GM12878 (cell line): ENCODE results near the gene CHFR.

Source experiments
- CHD1 ChIP-seq: IDR thresholded peaks from 2 replicates; pipeline ENCODE4 v1.6.1; 2012; ENCODE audit warnings: low read depth, low read length, improper control_type of control experiment
- E2F8 ChIP-seq: fragments of 450-650 bp; IDR thresholded peaks from 2 replicates; pipeline ENCODE4 v1.6.1; 2018; ENCODE audit warnings: mild to moderate bottlenecking, low read depth, moderate library complexity; ENCODE audit not compliant: partially characterized antibody
- FOXM1 ChIP-seq: IDR thresholded peaks from 2 replicates; pipeline ENCODE4 v1.6.1; 2012; ENCODE audit warnings: low read depth, mild to moderate bottlenecking, inconsistent platforms, low read length, moderate library complexity
- HCFC1 ChIP-seq: fragments of 150-350 bp; IDR thresholded peaks from 2 replicates; pipeline ENCODE4 v1.6.1; 2014; ENCODE audit warnings: low read length
- NFYB ChIP-seq: IDR thresholded peaks from 2 replicates; pipeline ENCODE4 v1.6.1; 2011; ENCODE audit warnings: low read depth, mild to moderate bottlenecking, low read length, improper control_type of control experiment, moderate library complexity; ENCODE audit not compliant: insufficient read depth
- POLR2AphosphoS5 ChIP-seq: IDR thresholded peaks from 2 replicates; pipeline ENCODE4 v1.6.1; 2011; ENCODE audit warnings: mild to moderate bottlenecking, low read length, inconsistent platforms
- REST ChIP-seq: IDR thresholded peaks from 2 replicates; pipeline ENCODE4 v1.6.1; 2012; ENCODE audit warnings: mild to moderate bottlenecking, low read depth, low read length
- YY1 ChIP-seq: IDR thresholded peaks from 2 replicates; pipeline ENCODE4 v1.6.1; 2011; ENCODE audit warnings: low read depth, mild to moderate bottlenecking, low read length
- ZZZ3 ChIP-seq: IDR thresholded peaks from 2 replicates; pipeline ENCODE4 v1.6.1; 2011; ENCODE audit warnings: low read depth; ENCODE audit not compliant: control insufficient read depth, insufficient read length
- TF ChIP-seq, protein P1 (sequence below), 3 experiments: IDR thresholded peaks in 2 of 3; conservative IDR thresholded peaks in 1 of 3; 2 replicates each; pipeline ENCODE4 v1.5.1; 2011; ENCODE audit warnings: low read depth in 3 of 3, low read length in 3 of 3, mild to moderate bottlenecking in 3 of 3, control low read depth in 2 of 3, moderate library complexity in 2 of 3, inconsistent platforms in 1 of 3, mixed read lengths in 1 of 3; ENCODE audit not compliant: control insufficient read depth in 2 of 3, insufficient read depth in 1 of 3; ENCODE audit errors: extremely low read depth in 1 of 3
- TF ChIP-seq, protein P2 (sequence below): fragments of 450-650 bp; formaldehyde crosslinking; IDR thresholded peaks from 2 replicates; pipeline ENCODE4 v1.4.0; 2020; ENCODE audit warnings: mild to moderate bottlenecking, moderate library complexity

GRCh38 chr12:132856581-132856980 lies 30.8 kb downstream of the CHFR start:
- TF ChIP-seq REST (no peak), POLR2AphosphoS5 (no peak), YY1 (no peak), HCFC1 (no peak), FOXM1 (no peak), NFYB (no peak), ZZZ3 (no peak), E2F8 (no peak), CHD1 (no peak)
- TF ChIP-seq, protein P1, sequence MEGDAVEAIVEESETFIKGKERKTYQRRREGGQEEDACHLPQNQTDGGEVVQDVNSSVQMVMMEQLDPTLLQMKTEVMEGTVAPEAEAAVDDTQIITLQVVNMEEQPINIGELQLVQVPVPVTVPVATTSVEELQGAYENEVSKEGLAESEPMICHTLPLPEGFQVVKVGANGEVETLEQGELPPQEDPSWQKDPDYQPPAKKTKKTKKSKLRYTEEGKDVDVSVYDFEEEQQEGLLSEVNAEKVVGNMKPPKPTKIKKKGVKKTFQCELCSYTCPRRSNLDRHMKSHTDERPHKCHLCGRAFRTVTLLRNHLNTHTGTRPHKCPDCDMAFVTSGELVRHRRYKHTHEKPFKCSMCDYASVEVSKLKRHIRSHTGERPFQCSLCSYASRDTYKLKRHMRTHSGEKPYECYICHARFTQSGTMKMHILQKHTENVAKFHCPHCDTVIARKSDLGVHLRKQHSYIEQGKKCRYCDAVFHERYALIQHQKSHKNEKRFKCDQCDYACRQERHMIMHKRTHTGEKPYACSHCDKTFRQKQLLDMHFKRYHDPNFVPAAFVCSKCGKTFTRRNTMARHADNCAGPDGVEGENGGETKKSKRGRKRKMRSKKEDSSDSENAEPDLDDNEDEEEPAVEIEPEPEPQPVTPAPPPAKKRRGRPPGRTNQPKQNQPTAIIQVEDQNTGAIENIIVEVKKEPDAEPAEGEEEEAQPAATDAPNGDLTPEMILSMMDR (IDR thresholded peaks at IDR 0.05 in 2 of 3, conservative IDR thresholded peaks at IDR 0.05 in 1 of 3; ENCODE audit: control insufficient read depth in 2 of 3, extremely low read depth in 1 of 3, insufficient read depth in 1 of 3, low read depth in 3 of 3, low read length in 3 of 3): no peak
- TF ChIP-seq, protein P2, sequence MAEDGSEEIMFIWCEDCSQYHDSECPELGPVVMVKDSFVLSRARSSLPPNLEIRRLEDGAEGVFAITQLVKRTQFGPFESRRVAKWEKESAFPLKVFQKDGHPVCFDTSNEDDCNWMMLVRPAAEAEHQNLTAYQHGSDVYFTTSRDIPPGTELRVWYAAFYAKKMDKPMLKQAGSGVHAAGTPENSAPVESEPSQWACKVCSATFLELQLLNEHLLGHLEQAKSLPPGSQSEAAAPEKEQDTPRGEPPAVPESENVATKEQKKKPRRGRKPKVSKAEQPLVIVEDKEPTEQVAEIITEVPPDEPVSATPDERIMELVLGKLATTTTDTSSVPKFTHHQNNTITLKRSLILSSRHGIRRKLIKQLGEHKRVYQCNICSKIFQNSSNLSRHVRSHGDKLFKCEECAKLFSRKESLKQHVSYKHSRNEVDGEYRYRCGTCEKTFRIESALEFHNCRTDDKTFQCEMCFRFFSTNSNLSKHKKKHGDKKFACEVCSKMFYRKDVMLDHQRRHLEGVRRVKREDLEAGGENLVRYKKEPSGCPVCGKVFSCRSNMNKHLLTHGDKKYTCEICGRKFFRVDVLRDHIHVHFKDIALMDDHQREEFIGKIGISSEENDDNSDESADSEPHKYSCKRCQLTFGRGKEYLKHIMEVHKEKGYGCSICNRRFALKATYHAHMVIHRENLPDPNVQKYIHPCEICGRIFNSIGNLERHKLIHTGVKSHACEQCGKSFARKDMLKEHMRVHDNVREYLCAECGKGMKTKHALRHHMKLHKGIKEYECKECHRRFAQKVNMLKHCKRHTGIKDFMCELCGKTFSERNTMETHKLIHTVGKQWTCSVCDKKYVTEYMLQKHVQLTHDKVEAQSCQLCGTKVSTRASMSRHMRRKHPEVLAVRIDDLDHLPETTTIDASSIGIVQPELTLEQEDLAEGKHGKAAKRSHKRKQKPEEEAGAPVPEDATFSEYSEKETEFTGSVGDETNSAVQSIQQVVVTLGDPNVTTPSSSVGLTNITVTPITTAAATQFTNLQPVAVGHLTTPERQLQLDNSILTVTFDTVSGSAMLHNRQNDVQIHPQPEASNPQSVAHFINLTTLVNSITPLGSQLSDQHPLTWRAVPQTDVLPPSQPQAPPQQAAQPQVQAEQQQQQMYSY (CRISPR knock-in tag): no peak
